GM18873 (cell line): Measurements from ENCODE around the gene GSC.

Experiments
- ATAC-seq: cut with Tn5 transposase; IDR thresholded peaks from one replicate; pipeline ENCODE4 v1.9.1; 2021; ENCODE audit warnings: mild to moderate bottlenecking, moderate library complexity, moderate number of reproducible peaks; ENCODE audit not compliant: unreplicated experiment, low FRiP score

The GSC gene

GRCh38 chr14:94772548-94772947 is 2.6 kb upstream of the GSC start:
- ATAC-seq: no peak

GRCh38 chr14:94771906-94772490 is 2.1 kb upstream of the GSC start:
- ATAC-seq: no peak

- no peak for ATAC-seq
Measured at GRCh38 chr14:94771158-94771905, 1.4 kb upstream of the GSC start.

- no peak for ATAC-seq
Measured at GRCh38 chr14:94770815-94771157, 873 bp upstream of the GSC start.

DNA sequence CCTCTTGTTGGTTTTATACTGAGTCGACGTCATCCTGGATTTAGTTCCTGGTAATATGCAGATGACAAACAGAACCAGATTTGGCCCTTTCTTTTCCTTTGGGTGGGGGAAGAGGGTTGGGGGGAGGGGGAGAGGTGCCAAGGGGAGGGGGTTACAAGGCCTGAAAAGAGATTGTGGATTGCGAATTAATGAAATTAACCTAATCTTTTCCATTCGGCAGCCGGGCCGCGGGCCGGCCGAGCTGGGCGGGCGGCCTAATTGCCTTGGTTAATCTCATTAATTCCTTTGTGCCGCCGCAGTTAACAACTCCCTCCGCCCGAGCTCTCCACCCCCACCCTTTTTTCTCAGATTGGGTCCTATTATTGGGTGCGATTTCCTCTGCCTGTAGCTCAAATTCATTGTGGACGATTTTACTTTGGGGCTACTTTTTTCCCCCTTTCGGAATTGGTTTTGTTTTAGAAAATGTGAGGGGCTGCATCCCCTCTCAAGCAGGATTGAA is 387 bp upstream of the GSC start:
- no peak for ATAC-seq

GRCh38 chr14:94768521-94769390 is 1.2 kb downstream of the GSC start:
- ATAC-seq: no peak

DNA sequence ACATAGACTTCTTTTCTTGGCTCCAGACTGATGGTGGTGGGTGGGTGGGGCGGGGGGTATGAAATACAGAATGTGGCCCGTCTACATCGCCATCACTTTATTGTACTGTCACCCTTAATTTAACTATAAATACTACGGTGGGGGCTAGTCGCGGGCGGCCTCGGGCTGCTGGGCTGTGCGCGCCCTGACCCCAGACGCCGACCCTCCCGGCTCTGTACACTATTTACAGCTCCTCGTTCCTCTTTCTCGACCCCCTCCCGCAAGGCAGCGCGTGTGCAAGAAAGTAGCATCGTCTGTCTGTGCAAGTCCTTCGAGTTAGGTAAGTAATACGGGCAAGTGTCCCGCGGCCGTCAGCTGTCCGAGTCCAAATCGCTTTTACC is 1.8 kb downstream of the GSC start:
- no peak for ATAC-seq

DNA sequence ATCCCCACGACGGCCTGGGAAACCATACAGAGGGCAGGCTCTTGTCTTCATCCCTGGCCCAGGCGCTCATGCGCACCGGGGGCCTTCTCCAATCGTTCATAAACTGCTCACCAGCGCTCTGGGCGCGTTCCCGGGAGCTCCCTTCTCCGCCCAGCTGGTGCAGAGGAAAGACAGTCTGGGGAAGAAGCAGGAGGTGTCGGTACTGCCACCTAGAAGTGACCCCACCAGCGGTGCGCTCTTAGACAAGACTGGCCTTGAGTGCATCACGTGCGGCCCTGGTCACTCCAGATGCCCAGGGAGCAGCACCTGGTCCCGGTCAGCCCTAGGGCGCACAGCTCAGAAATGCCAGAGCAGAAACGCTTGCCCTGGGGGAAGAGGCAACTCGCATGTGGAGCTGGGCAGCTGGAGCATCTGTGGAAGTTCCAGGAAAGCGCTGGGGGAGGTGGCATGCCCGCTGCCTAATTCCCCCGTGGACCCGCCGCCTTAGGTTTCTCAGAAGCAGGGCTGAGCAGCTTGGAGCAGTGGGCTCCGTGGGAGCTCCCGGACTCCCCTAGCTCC is 2.5 kb downstream of the GSC start:
- ATAC-seq: no peak

GRCh38 chr14:94764573-94764972 is 5.3 kb downstream of the GSC start:
- no peak for ATAC-seq

GRCh38 chr14:94762431-94762830 is 7.5 kb downstream of the GSC start:
- no peak for ATAC-seq

- ATAC-seq: no peak
Measured at GRCh38 chr14:94761997-94762377, 7.9 kb downstream of the GSC start.

- no peak for ATAC-seq
Measured at GRCh38 chr14:94761348-94761996, 8.4 kb downstream of the GSC start.

DNA sequence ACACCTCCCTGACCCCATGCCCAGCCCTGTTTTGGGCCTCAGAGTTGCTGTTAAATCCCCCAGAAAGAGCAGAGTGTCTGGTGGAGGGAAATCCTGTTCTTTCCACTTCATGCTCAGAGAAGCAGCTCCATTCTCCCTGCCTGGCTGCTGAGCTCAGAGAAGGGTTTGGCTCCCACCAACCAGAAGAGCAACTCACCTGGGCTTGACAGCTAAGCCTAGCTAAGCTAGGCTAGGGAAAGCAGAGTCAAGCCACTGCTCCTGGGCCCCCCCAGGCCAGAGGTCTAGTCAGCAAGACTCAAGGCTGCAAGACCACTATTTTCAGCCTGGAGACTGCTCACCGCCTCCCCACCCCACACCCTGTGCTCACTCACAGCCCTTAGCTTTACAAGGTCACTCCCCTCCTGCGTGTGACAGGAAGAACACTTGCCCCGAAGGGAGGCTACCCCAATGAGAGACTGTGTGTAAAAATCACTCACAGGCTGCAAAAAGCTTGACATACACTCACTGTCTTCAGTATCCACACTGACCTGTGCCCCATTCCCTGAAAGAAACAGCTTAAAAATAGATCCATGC is 13.5 kb downstream of the GSC start:
- ATAC-seq: no peak

DNA sequence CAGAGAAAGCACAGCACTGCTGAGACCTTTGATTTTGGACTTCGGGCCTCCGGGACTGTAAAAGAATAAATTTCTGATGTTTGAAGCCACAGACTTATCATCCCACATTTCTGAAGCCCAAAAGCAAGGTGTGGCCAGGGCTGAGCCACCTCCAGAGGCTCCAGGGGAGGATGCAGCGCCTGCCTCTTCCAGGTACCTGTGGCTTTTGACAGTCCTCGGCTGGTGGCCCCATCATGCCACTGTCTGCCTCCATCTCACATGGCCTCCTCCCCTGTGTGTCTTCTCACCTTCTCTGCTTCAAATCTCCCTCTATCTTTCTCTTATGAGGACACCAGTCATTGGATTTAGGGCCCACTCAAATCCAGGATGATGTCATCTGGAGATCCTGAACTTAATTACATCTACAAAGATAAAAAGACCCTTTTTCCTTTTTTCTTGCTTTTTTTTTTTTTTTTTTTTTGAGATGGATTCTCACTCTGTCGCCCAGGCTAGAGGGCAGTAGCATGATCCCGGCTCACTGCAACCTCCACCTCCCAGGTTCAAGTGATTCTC is 15.4 kb downstream of the GSC start:
- no peak for ATAC-seq

- ATAC-seq: no peak
Measured at GRCh38 chr14:94752591-94753436, 17.1 kb downstream of the GSC start.

- no peak for ATAC-seq
Measured at GRCh38 chr14:94751956-94752355, 18.0 kb downstream of the GSC start.

GRCh38 chr14:94751321-94751720 is 18.6 kb downstream of the GSC start:
- ATAC-seq: no peak

DNA sequence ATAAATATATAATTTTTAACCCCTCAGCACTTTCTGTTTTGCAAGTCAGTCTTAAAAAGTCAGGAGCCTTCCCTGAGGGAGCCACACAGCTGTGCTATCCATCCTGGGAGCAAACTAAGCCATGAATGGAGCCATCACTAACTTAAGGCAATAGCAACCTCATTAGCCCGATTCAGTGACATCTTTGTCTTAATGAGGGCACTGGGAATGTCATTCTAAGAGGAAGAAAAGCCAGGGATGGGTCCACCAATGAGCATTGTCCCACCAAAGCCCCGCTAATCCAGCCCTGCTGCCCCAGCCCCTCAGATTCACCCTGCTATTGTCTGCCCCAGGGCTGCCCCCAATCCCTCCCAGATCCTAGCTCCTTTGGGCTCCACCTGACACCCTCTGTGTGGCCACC is 19.5 kb downstream of the GSC start:
- ATAC-seq: no peak

DNA sequence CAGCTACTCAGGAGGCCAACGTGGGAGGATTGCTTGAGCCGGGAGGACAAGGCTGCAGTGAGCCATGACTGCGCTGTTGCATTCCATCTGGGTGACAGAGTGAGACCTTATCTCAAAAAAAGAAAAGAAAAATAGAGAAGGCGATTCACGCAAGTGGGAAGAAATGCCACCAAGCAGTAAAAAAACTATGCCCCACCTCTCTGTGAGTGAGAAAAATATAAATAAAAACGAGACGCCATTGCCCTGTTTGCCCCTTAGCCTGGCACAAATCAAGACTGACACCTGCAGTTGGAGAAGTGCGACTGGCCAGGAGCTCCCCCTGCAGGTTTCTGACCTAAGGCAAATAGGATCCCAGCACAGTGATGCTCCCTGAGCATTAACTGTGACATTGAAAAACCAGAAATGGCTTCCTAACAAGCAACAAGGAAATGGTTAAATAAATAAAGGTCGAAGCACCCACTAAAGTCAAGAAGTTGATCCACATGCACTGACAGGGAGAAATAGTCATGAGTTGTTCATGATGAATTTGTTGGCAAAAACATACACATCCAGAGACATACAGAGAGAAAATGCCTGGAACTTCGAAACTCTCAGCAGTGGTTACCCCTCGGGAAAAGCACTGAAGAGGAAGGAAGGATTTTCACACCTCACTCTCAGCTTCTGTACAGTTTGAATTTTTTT is 21.1 kb downstream of the GSC start:
- ATAC-seq: no peak
